HepG2 (cell line): ENCODE data around the gene SNRPD2. TPM values are rescaled to one million over a fixed set of nuclear protein-coding genes. Genes with fewer than 3 reads are reported as not detected.

ENCODE experiments used
- ARNTL ChIP-seq: sonication (generic); formaldehyde crosslinking; IDR thresholded peaks from 2 replicates; pipeline ENCODE4 v1.4.0; 2020; ENCODE audit warnings: mild to moderate bottlenecking, missing genetic modification reagents
- ATF7 ChIP-seq, 2 experiments: fragments of 450-650 bp in 1 of 2; sonication (generic) in 1 of 2; formaldehyde crosslinking in 1 of 2; IDR thresholded peaks; 2 replicates each; pipeline versions ENCODE4 v1.4.0 to v1.6.1; 2016 to 2020; ENCODE audit warnings: antibody characterized with exemption in 1 of 2, mild to moderate bottlenecking in 1 of 2, missing genetic modification reagents in 1 of 2
- BCL6 ChIP-seq: IDR thresholded peaks from 2 replicates; pipeline ENCODE4 v1.6.1; 2016; ENCODE audit warnings: missing genetic modification reagents, missing compliant biosample characterization
- GTF2F1 ChIP-seq: fragments of 150-350 bp; IDR thresholded peaks from 2 replicates; pipeline ENCODE4 v1.6.1; 2014; ENCODE audit warnings: low read length
- HES4 ChIP-seq: sonication (generic); formaldehyde crosslinking; IDR thresholded peaks from 2 replicates; pipeline ENCODE4 v1.9.0; 2021; ENCODE audit warnings: mild to moderate bottlenecking, missing genetic modification reagents, borderline replicate concordance
- KAT2B ChIP-seq: fragments of 150-350 bp; IDR thresholded peaks from 2 replicates; pipeline ENCODE4 v1.6.1; 2014; ENCODE audit warnings: low read depth, low read length, borderline replicate concordance
- KLF15 ChIP-seq: sonication (generic); formaldehyde crosslinking; IDR thresholded peaks from 2 replicates; pipeline ENCODE4 v1.8.1; 2023; ENCODE audit warnings: borderline replicate concordance, mild to moderate bottlenecking, inconsistent platforms, missing genetic modification reagents, mixed read lengths
- MEIS1 ChIP-seq: sonication (generic); formaldehyde crosslinking; IDR thresholded peaks from 2 replicates; pipeline ENCODE4 v1.9.0; 2021; ENCODE audit warnings: mild to moderate bottlenecking, missing genetic modification reagents, moderate library complexity, borderline replicate concordance
- MEIS2 ChIP-seq: sonication (generic); formaldehyde crosslinking; IDR thresholded peaks from 2 replicates; pipeline ENCODE4 v1.9.0; 2021; ENCODE audit warnings: mild to moderate bottlenecking, missing genetic modification reagents
- NCOA2 ChIP-seq: sonication (generic); formaldehyde crosslinking; IDR thresholded peaks from 2 replicates; pipeline ENCODE4 v1.8.0; 2022; ENCODE audit warnings: inconsistent platforms
- NFE2L1 ChIP-seq: sonication (generic); formaldehyde crosslinking; IDR thresholded peaks from 2 replicates; pipeline ENCODE4 v1.4.0; 2020; ENCODE audit warnings: missing genetic modification reagents, mild to moderate bottlenecking, borderline replicate concordance
- NFYB ChIP-seq: sonication (generic); formaldehyde crosslinking; IDR thresholded peaks from 2 replicates; pipeline ENCODE4 v1.4.0; 2020; ENCODE audit warnings: missing genetic modification reagents
- ONECUT2 ChIP-seq: sonication (generic); formaldehyde crosslinking; IDR thresholded peaks from 2 replicates; pipeline ENCODE4 v1.4.0; 2020; ENCODE audit warnings: missing genetic modification reagents
- PHF8 ChIP-seq: sonication (generic); formaldehyde crosslinking; IDR thresholded peaks from 2 replicates; pipeline ENCODE4 v1.5.0; 2020; ENCODE audit warnings: missing genetic modification reagents
- RAD21 ChIP-seq: fragments of 450-650 bp; formaldehyde crosslinking; IDR thresholded peaks from 2 replicates; pipeline ENCODE4 v1.5.0; 2020; ENCODE audit warnings: mild to moderate bottlenecking
- RBM39 ChIP-seq: fragments of 200-400 bp; formaldehyde crosslinking; IDR thresholded peaks from one replicate; pipeline ENCODE4 v1.6.1; 2018; ENCODE audit warnings: antibody characterized with exemption, mild to moderate bottlenecking, low read depth, low read length; ENCODE audit not compliant: poor library complexity, severe bottlenecking
- SRY ChIP-seq: sonication (generic); formaldehyde crosslinking; IDR thresholded peaks from 2 replicates; pipeline ENCODE4 v1.8.0; 2022; ENCODE audit warnings: mild to moderate bottlenecking, missing genetic modification reagents
- SSRP1 ChIP-seq: IDR thresholded peaks from 2 replicates; pipeline ENCODE4 v1.6.1; 2016; ENCODE audit warnings: control low read depth
- TEAD2 ChIP-seq: sonication (generic); formaldehyde crosslinking; IDR thresholded peaks from 2 replicates; pipeline ENCODE4 v1.9.0; 2021; ENCODE audit warnings: missing genetic modification reagents
- ZFP1 ChIP-seq: IDR thresholded peaks from 2 replicates; pipeline ENCODE4 v1.6.1; 2016
- ZNF432 ChIP-seq: sonication (generic); formaldehyde crosslinking; IDR thresholded peaks from 2 replicates; pipeline ENCODE4 v1.5.0; 2020; ENCODE audit warnings: missing genetic modification reagents, mild to moderate bottlenecking, borderline replicate concordance
- ZNF563 ChIP-seq: sonication (generic); formaldehyde crosslinking; IDR thresholded peaks from 2 replicates; pipeline ENCODE4 v1.8.0; 2022; ENCODE audit warnings: mild to moderate bottlenecking, moderate library complexity, missing genetic modification reagents
- polyA plus RNA-seq, 8 experiments: library from polyadenylated mRNA; depleted of rRNA in 3 of 8; stranded (reverse) in 7 of 8; unstranded in 1 of 8; fragments of >200 nt; fragmentation: Illumina TruSeq in 4 of 8; extraction: Trizol in 4 of 8; gene quantifications; 2 replicates each; pipeline versions ENCODE4 v1.2.1 to v1.2.3, GENCODE V29; 2011 to 2016; ENCODE audit warnings: low read depth in 4 of 8, missing spikeins in 1 of 8, mixed read lengths in 1 of 8; ENCODE audit not compliant: insufficient read depth in 1 of 8
- total RNA-seq, 5 experiments: library from RNA; depleted of rRNA; stranded (reverse); fragments of >200 nt; fragmentation: Illumina TruSeq; extraction: Trizol; gene quantifications; 2 replicates each; pipeline ENCODE4 v1.2.3, GENCODE V29; 2016; ENCODE audit warnings: low read depth in 1 of 5
- TF ChIP-seq, protein P1 (sequence below): sonication (generic); formaldehyde crosslinking; IDR thresholded peaks from 2 replicates; pipeline ENCODE4 v1.4.0; 2020; ENCODE audit warnings: mild to moderate bottlenecking, low read depth, missing genetic modification reagents
- TF ChIP-seq, protein P2 (sequence below): sonication (generic); formaldehyde crosslinking; IDR thresholded peaks from 2 replicates; pipeline ENCODE4 v1.8.1; 2023; ENCODE audit warnings: mild to moderate bottlenecking, inconsistent platforms, moderate library complexity, missing genetic modification reagents, borderline replicate concordance
- TF ChIP-seq, protein P3 (sequence below): sonication (generic); formaldehyde crosslinking; IDR thresholded peaks from 2 replicates; pipeline ENCODE4 v1.5.0; 2020; ENCODE audit warnings: missing genetic modification reagents, mild to moderate bottlenecking, borderline replicate concordance

SNRPD2 gene
- total and polyA plus RNA-seq, 2 of the 13 experiments (the other 11 are each of a cell fraction or from before 2014, with no cell fraction given), result 299 to 485 TPM

DNA sequence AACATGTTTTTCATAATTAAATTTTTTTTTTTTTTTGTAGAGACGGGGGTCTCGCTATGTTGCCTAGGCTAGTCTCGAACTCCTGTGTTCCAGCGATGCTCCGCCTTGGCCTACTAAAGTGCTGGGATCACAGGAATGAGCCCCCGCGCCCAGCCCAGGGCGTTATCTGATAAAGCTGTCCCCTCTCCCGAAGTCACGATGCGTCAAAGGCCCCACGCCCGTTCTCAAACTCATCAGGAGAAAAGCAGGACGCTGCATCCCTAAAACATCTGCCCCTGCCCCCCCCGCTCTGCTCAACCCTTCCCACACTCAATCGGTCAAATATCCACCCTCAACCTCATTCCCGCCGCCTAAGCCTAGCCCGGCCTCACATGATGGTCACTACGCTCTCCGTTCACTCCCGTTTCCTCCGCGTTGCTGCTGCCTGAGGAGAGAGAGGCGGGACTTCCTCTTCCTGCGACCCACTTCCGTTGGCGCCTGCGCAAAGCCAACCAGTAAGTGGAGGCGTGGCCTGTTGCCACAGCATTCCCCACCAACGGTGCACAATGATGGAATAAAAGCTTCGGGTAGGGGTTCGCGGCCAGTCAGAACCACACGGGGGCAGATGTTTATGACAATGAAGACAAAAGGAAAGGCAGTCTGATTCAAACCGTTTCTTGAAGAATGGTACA is at the start of gene SNRPD2 (continued):
- no peak for TF ChIP-seq ATF7 (IDR thresholded peaks at IDR 0.05)
- TF ChIP-seq ATF7 (CRISPR knock-in tag; IDR thresholded peaks at IDR 0.05), result peak; percentile 45; the same call in 1 of the 2 replicates
- no peak for TF ChIP-seq RBM39
- TF ChIP-seq SSRP1, result no peak
- TF ChIP-seq NFE2L1 (CRISPR knock-in tag), result no peak
- peak; percentile 84 for TF ChIP-seq PHF8 (CRISPR knock-in tag)
- no peak for TF ChIP-seq ONECUT2 (CRISPR knock-in tag)
- peak; percentile 63; the same call in 1 of the 2 replicates for TF ChIP-seq HES4 (CRISPR knock-in tag)
- TF ChIP-seq MEIS1 (CRISPR knock-in tag), result no peak
- no peak for TF ChIP-seq KLF15 (CRISPR knock-in tag)
- TF ChIP-seq TEAD2 (CRISPR knock-in tag), result no peak
- TF ChIP-seq, protein P1, sequence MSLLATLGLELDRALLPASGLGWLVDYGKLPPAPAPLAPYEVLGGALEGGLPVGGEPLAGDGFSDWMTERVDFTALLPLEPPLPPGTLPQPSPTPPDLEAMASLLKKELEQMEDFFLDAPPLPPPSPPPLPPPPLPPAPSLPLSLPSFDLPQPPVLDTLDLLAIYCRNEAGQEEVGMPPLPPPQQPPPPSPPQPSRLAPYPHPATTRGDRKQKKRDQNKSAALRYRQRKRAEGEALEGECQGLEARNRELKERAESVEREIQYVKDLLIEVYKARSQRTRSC (CRISPR knock-in tag), result 0 out of 2 replicates have a peak, but pooled peaks have one; percentile 40
- no peak for TF ChIP-seq KAT2B
- no peak for TF ChIP-seq ZFP1
- TF ChIP-seq RAD21, result no peak
- no peak; the same call in 1 of the 2 replicates for TF ChIP-seq NCOA2 (CRISPR knock-in tag)
- no peak for TF ChIP-seq ZNF432 (CRISPR knock-in tag)
- no peak for TF ChIP-seq GTF2F1
- no peak for TF ChIP-seq NFYB (CRISPR knock-in tag)
- TF ChIP-seq ARNTL (CRISPR knock-in tag), result no peak
- TF ChIP-seq, protein P2, sequence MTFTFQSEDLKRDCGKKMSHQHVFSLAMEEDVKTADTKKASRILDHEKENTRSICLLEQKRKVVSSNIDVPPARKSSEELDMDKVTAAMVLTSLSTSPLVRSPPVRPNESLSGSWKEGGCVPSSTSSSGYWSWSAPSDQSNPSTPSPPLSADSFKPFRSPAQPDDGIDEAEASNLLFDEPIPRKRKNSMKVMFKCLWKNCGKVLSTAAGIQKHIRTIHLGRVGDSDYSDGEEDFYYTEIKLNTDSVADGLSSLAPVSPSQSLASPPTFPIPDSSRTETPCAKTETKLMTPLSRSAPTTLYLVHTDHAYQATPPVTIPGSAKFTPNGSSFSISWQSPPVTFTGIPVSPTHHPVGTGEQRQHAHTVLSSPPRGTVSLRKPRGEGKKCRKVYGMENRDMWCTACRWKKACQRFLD (CRISPR knock-in tag), result peak; percentile 51; the same call in 1 of the 2 replicates
- no peak for TF ChIP-seq MEIS2 (CRISPR knock-in tag)
- 0 out of 2 replicates have a peak, but pooled peaks have one; percentile 54 for TF ChIP-seq ZNF563 (CRISPR knock-in tag)
- TF ChIP-seq SRY (CRISPR knock-in tag), result 0 out of 2 replicates have a peak, but pooled peaks have one; percentile 49
- 0 out of 2 replicates have a peak, but pooled peaks have one; percentile 16 for TF ChIP-seq BCL6 (CRISPR knock-in tag)
- TF ChIP-seq, protein P3, sequence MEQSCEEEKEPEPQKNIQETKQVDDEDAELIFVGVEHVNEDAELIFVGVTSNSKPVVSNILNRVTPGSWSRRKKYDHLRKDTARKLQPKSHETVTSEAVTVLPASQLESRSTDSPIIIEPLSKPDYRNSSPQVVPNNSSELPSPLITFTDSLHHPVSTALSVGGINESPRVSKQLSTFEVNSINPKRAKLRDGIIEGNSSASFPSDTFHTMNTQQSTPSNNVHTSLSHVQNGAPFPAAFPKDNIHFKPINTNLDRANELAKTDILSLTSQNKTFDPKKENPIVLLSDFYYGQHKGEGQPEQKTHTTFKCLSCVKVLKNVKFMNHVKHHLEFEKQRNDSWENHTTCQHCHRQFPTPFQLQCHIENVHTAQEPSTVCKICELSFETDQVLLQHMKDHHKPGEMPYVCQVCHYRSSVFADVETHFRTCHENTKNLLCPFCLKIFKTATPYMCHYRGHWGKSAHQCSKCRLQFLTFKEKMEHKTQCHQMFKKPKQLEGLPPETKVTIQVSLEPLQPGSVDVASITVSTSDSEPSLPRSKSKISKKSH (CRISPR knock-in tag), result no peak
